ENCODE results near the gene SUSD6.
"Not testable (repeated sequence)": the region's sequence is repeated elsewhere in the genome, so short reads cannot be mapped to it uniquely, and the experiment has no call there.

SUSD6 gene

GRCh38 chr14:69719501-69719951 is 108.1 kb downstream of the SUSD6 start:
- DNase-seq: no peak

- DNase-seq: no peak
Measured at GRCh38 chr14:69720912-69721311, 109.5 kb downstream of the SUSD6 start.

- DNase-seq: peak; percentile 72 to 84 (median 76)
Measured at GRCh38 chr14:69726761-69727511, 115.5 kb downstream of the SUSD6 start.

GRCh38 chr14:69727860-69728259 is 116.5 kb downstream of the SUSD6 start:
- no peak for DNase-seq

GRCh38 chr14:69731919-69732598 is 120.7 kb downstream of the SUSD6 start:
- not testable (repeated sequence) for DNase-seq

GRCh38 chr14:69736405-69736804 is 125.0 kb downstream of the SUSD6 start:
- DNase-seq: not testable (repeated sequence)

- no peak for DNase-seq
Measured at GRCh38 chr14:69741055-69741454, 129.7 kb downstream of the SUSD6 start.

GRCh38 chr14:69749956-69750355 is 138.6 kb downstream of the SUSD6 start:
- no peak for DNase-seq

GRCh38 chr14:69750495-69750894 is 139.1 kb downstream of the SUSD6 start:
- no peak for DNase-seq

GRCh38 chr14:69752773-69753172 is 141.4 kb downstream of the SUSD6 start:
- no peak for DNase-seq

GRCh38 chr14:69753860-69754259 is 142.5 kb downstream of the SUSD6 start:
- DNase-seq: no peak

- no peak for DNase-seq
Measured at GRCh38 chr14:69754487-69754886, 143.1 kb downstream of the SUSD6 start.

GRCh38 chr14:69755296-69755695 is 143.9 kb downstream of the SUSD6 start:
- no peak for DNase-seq

GRCh38 chr14:69755784-69756183 is 144.4 kb downstream of the SUSD6 start:
- DNase-seq: no peak

GRCh38 chr14:69756298-69756697 is 144.9 kb downstream of the SUSD6 start:
- no peak for DNase-seq

- no peak for DNase-seq
Measured at GRCh38 chr14:69760810-69761209, 149.4 kb downstream of the SUSD6 start.

- DNase-seq: no peak
Measured at GRCh38 chr14:69763761-69764510, 152.5 kb downstream of the SUSD6 start.

Measured in activated CD4-positive, CD25-positive, alpha-beta regulatory T cell (primary cell).